ENCODE data around the gene HSD17B14.

HSD17B14 gene

GRCh38 chr19:48822514-48822913 is 13.8 kb downstream of the HSD17B14 start:
- H2AFZ ChIP-seq (ENCODE audit: low read depth, low read length): no peak overlapping the region
- H3K9ac ChIP-seq (ENCODE audit: low read length): no peak overlapping the region
- no peak overlapping the region for H3K4me2 ChIP-seq (ENCODE audit: low read length)
- no peaks in the 10 kb centered on the region for H4K20me1 ChIP-seq (ENCODE audit: insufficient read depth, low read length)
- H3K4me3 ChIP-seq (ENCODE audit: low read length): no peak overlapping the region
- no peak overlapping the region for H3K27ac ChIP-seq (ENCODE audit: low read length)
- H3K9me3 ChIP-seq (ENCODE audit: insufficient read depth, low read length): no peaks in the 10 kb centered on the region
- H3K4me1 ChIP-seq (ENCODE audit: low read length): no peaks in the 10 kb centered on the region
- no peaks in the 10 kb centered on the region for H3K27me3 ChIP-seq (ENCODE audit: low read depth, low read length)
- TF ChIP-seq EZH2phosphoT487 (IDR thresholded peaks at IDR 0.05; ENCODE audit: low read depth): no peak
- TF ChIP-seq, protein P1, sequence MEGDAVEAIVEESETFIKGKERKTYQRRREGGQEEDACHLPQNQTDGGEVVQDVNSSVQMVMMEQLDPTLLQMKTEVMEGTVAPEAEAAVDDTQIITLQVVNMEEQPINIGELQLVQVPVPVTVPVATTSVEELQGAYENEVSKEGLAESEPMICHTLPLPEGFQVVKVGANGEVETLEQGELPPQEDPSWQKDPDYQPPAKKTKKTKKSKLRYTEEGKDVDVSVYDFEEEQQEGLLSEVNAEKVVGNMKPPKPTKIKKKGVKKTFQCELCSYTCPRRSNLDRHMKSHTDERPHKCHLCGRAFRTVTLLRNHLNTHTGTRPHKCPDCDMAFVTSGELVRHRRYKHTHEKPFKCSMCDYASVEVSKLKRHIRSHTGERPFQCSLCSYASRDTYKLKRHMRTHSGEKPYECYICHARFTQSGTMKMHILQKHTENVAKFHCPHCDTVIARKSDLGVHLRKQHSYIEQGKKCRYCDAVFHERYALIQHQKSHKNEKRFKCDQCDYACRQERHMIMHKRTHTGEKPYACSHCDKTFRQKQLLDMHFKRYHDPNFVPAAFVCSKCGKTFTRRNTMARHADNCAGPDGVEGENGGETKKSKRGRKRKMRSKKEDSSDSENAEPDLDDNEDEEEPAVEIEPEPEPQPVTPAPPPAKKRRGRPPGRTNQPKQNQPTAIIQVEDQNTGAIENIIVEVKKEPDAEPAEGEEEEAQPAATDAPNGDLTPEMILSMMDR (IDR thresholded peaks at IDR 0.05; ENCODE audit: low read depth, low read length): no peak
- H3K79me2 ChIP-seq (ENCODE audit: low read length): no peaks in the 10 kb centered on the region
- peaks cover 6% of the 10 kb centered on the region for H3K36me3 ChIP-seq (replicated peaks; ENCODE audit: low read depth, low read length)

DNA sequence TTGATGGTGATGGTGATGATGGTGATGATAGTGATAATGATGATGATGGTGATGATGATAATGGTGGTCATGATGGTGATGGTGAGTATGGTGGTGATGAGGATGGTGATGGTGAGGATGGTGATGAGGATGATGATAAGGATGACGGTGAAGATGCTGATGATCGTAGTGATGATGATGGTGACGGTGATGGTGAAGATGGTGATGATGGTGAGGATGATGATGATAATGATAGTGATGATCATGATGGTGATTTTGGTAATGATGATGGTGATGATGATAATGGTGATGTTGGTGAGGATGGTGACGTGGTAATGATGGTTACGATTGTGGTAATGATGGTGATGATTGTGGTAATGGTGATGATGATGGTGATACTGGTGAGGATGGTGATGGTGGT is 14.7 kb downstream of the HSD17B14 start:
- Histone ChIP-seq H3K9me3 (ENCODE audit: insufficient read depth, low read length) (no peaks in the 10 kb centered on the region), H3K4me2 (ENCODE audit: low read length) (no peak overlapping the region), H4K20me1 (ENCODE audit: insufficient read depth, low read length) (no peaks in the 10 kb centered on the region), H3K79me2 (ENCODE audit: low read length) (no peaks in the 10 kb centered on the region), H3K4me3 (ENCODE audit: low read length) (no peak overlapping the region), H2AFZ (ENCODE audit: low read depth, low read length) (no peak overlapping the region), H3K4me1 (ENCODE audit: low read length) (no peaks in the 10 kb centered on the region), H3K27ac (ENCODE audit: low read length) (no peak overlapping the region), H3K9ac (ENCODE audit: low read length) (no peak overlapping the region), H3K27me3 (ENCODE audit: low read depth, low read length) (no peaks in the 10 kb centered on the region), H3K36me3 (replicated peaks; ENCODE audit: low read depth, low read length) (peaks cover 6% of the 10 kb centered on the region)
- TF ChIP-seq, protein P1 (IDR thresholded peaks at IDR 0.05; ENCODE audit: low read depth, low read length): no peak
- TF ChIP-seq EZH2phosphoT487 (IDR thresholded peaks at IDR 0.05; ENCODE audit: low read depth): no peak

GRCh38 chr19:48819366-48819816 is 16.9 kb downstream of the HSD17B14 start:
- no peak overlapping the region for H3K27ac ChIP-seq (ENCODE audit: low read length)
- H3K4me3 ChIP-seq (ENCODE audit: low read length): no peak overlapping the region
- TF ChIP-seq, protein P1 (IDR thresholded peaks at IDR 0.05; ENCODE audit: low read depth, low read length): no peak
- no peak for TF ChIP-seq EZH2phosphoT487 (IDR thresholded peaks at IDR 0.05; ENCODE audit: low read depth)
- H3K79me2 ChIP-seq (ENCODE audit: low read length): no peaks in the 10 kb centered on the region
- H3K9ac ChIP-seq (ENCODE audit: low read length): no peak overlapping the region
- peaks cover 6% of the 10 kb centered on the region for H3K36me3 ChIP-seq (replicated peaks; ENCODE audit: low read depth, low read length)
- no peaks in the 10 kb centered on the region for H3K9me3 ChIP-seq (ENCODE audit: insufficient read depth, low read length)
- H3K27me3 ChIP-seq (ENCODE audit: low read depth, low read length): no peaks in the 10 kb centered on the region
- no peak overlapping the region for H2AFZ ChIP-seq (ENCODE audit: low read depth, low read length)
- no peaks in the 10 kb centered on the region for H3K4me1 ChIP-seq (ENCODE audit: low read length)
- no peak overlapping the region for H3K4me2 ChIP-seq (ENCODE audit: low read length)
- H4K20me1 ChIP-seq (ENCODE audit: insufficient read depth, low read length): no peaks in the 10 kb centered on the region

- H3K27ac ChIP-seq (ENCODE audit: low read length): no peak overlapping the region
These were observed 18.0 kb downstream of the HSD17B14 start for GRCh38 chr19:48818234-48818820.

More at GRCh38 chr19:48818234-48818820, 18.0 kb downstream of the HSD17B14 start:
- Histone ChIP-seq H3K4me1 (ENCODE audit: low read length) (no peaks in the 10 kb centered on the region), H3K9ac (ENCODE audit: low read length) (no peak overlapping the region), H4K20me1 (ENCODE audit: insufficient read depth, low read length) (no peaks in the 10 kb centered on the region), H3K36me3 (replicated peaks; ENCODE audit: low read depth, low read length) (peaks cover 6% of the 10 kb centered on the region), H3K27me3 (ENCODE audit: low read depth, low read length) (no peaks in the 10 kb centered on the region), H2AFZ (ENCODE audit: low read depth, low read length) (no peak overlapping the region), H3K4me3 (ENCODE audit: low read length) (no peak overlapping the region), H3K9me3 (ENCODE audit: insufficient read depth, low read length) (no peaks in the 10 kb centered on the region), H3K79me2 (ENCODE audit: low read length) (no peaks in the 10 kb centered on the region), H3K4me2 (ENCODE audit: low read length) (no peak overlapping the region)
- TF ChIP-seq EZH2phosphoT487 (IDR thresholded peaks at IDR 0.05; ENCODE audit: low read depth): no peak
- TF ChIP-seq, protein P1 (IDR thresholded peaks at IDR 0.05; ENCODE audit: low read depth, low read length): no peak

All from OCI-LY3 (cell line).